OCI-LY3 (cell line): ENCODE results near the gene CNDP2.

Experiments
- EZH2phosphoT487 ChIP-seq: fragments of 200-600 bp; shearing (Covaris generic); IDR thresholded peaks from 2 replicates; pipeline ENCODE4 v1.6.1; 2018; ENCODE audit warnings: antibody characterized with exemption, mixed run types, low read depth
- TF ChIP-seq, protein P1 (sequence below): fragments of 200-600, 300-600 bp; sonication (generic); IDR thresholded peaks from 2 replicates; pipeline ENCODE4 v1.5.1; 2014; ENCODE audit warnings: antibody characterized with exemption, low read length, low read depth

DNA sequence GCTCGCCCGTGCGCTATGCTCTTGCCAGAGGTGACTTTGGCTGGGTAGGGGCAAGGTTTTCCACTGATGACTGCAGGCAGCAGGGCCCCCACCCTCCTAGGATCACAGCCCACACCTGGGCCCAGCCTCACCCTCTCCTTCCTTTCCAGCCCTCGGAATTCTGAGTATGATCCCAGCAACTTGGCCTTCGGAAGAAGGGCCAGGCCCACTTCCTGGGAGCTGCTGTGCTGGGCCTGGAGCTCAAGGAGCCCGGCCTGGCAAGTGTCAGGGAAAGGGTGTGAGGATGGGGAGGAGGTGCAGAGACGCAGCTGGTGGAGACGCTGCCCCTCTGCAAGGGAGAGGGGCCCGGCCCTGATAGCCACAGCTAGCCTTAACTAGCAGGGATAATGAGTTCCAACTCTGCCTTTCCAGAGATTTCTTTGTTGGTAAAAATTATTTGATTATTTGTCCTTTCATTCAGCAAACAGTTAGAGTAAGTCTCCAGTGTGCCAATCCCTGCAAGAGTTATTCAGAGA lies 36.4 kb downstream of the CNDP2 start:
- TF ChIP-seq, protein P1, sequence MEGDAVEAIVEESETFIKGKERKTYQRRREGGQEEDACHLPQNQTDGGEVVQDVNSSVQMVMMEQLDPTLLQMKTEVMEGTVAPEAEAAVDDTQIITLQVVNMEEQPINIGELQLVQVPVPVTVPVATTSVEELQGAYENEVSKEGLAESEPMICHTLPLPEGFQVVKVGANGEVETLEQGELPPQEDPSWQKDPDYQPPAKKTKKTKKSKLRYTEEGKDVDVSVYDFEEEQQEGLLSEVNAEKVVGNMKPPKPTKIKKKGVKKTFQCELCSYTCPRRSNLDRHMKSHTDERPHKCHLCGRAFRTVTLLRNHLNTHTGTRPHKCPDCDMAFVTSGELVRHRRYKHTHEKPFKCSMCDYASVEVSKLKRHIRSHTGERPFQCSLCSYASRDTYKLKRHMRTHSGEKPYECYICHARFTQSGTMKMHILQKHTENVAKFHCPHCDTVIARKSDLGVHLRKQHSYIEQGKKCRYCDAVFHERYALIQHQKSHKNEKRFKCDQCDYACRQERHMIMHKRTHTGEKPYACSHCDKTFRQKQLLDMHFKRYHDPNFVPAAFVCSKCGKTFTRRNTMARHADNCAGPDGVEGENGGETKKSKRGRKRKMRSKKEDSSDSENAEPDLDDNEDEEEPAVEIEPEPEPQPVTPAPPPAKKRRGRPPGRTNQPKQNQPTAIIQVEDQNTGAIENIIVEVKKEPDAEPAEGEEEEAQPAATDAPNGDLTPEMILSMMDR, result no peak
- no peak for TF ChIP-seq EZH2phosphoT487
